ENCODE results near the gene SCRN1.

SCRN1 gene

GRCh38 chr7:29956487-29956836, 33.1 kb downstream of the SCRN1 start:
- Histone ChIP-seq H2BK12ac (ENCODE audit: low read length) (no peak overlapping the region), H4K91ac (ENCODE audit: low read depth, low read length, poor library complexity) (no peak overlapping the region), H3K4me1 (ENCODE audit: control insufficient read depth in 2 of 2, insufficient read depth in 1 of 2, low read depth in 1 of 2, low read length in 2 of 2) (peaks cover 4% of the 10 kb centered on the region in 2 donors), H3K23ac (ENCODE audit: low read depth, low read length, poor library complexity) (no peak overlapping the region), H3K9ac (ENCODE audit: low read depth, low read length, poor library complexity) (no peak overlapping the region), H2BK15ac (ENCODE audit: low read length) (no peak overlapping the region), H2AK5ac (ENCODE audit: low read depth, low read length) (no peak overlapping the region), H3K79me1 (ENCODE audit: low read depth, low read length) (peaks cover 6% of the 10 kb centered on the region), H3K27ac (replicated peaks; ENCODE audit: low read length) (no peak overlapping the region), H3K4me3 (ENCODE audit: low read length in 2 of 2) (no peak overlapping the region), H2BK120ac (ENCODE audit: low read depth, low read length) (no peak overlapping the region), H3K14ac (ENCODE audit: low read length) (no peak overlapping the region), H3K4ac (ENCODE audit: low read length) (no peak overlapping the region), H2BK5ac (ENCODE audit: low read length) (no peak overlapping the region), H2AFZ (ENCODE audit: low read length) (no peak overlapping the region), H3K27me3 (ENCODE audit: control insufficient read depth in 3 of 3, insufficient read depth in 3 of 3, low read depth in 1 of 3, low read length in 3 of 3) (no peaks in the 10 kb centered on the region), H3K18ac (ENCODE audit: low read length) (no peak overlapping the region), H4K8ac (ENCODE audit: low read depth, low read length) (no peak overlapping the region), H3K9me3 (replicated peaks in 1 of 2; ENCODE audit: control insufficient read depth in 2 of 2, insufficient read depth in 1 of 2, low read depth in 1 of 2, low read length in 2 of 2) (peaks cover 0 to 7% of the 10 kb centered on the region in 2 donors), H3K4me2 (ENCODE audit: insufficient read depth, low read length, poor library complexity, severe bottlenecking) (no peak overlapping the region), H3K36me3 (replicated peaks in 1 of 2; ENCODE audit: control insufficient read depth in 2 of 2, insufficient read depth in 2 of 2, low read length in 2 of 2) (peaks cover 8 to 68% of the 10 kb centered on the region in 2 donors)
- no CpG with 5 or more reads among the region's 3 CpGs for WGBS, 2 donors (ENCODE audit: extremely low coverage in 2 of 2, insufficient read length in 2 of 2, insufficient replicate concordance in 1 of 2)
- no peak for DNase-seq (ENCODE audit: low spot score)

- Histone ChIP-seq H4K91ac (ENCODE audit: low read depth, low read length, poor library complexity) (no peak overlapping the region), H3K23ac (ENCODE audit: low read depth, low read length, poor library complexity) (no peak overlapping the region), H2BK5ac (ENCODE audit: low read length) (no peak overlapping the region), H2BK15ac (ENCODE audit: low read length) (no peak overlapping the region), H3K79me1 (ENCODE audit: low read depth, low read length) (peaks cover 6% of the 10 kb centered on the region), H3K4ac (ENCODE audit: low read length) (no peak overlapping the region), H3K18ac (ENCODE audit: low read length) (no peak overlapping the region), H3K4me3 (ENCODE audit: low read length in 2 of 2) (no peak overlapping the region), H3K27me3 (ENCODE audit: control insufficient read depth in 3 of 3, insufficient read depth in 3 of 3, low read depth in 1 of 3, low read length in 3 of 3) (no peaks in the 10 kb centered on the region), H4K8ac (ENCODE audit: low read depth, low read length) (no peak overlapping the region), H3K36me3 (replicated peaks in 1 of 2; ENCODE audit: control insufficient read depth in 2 of 2, insufficient read depth in 2 of 2, low read length in 2 of 2) (peaks cover 11 to 73% of the 10 kb centered on the region in 2 donors), H2BK12ac (ENCODE audit: low read length) (no peak overlapping the region), H3K27ac (replicated peaks; ENCODE audit: low read length) (no peak overlapping the region), H3K14ac (ENCODE audit: low read length) (no peak overlapping the region), H3K4me2 (ENCODE audit: insufficient read depth, low read length, poor library complexity, severe bottlenecking) (no peak overlapping the region), H3K9ac (ENCODE audit: low read depth, low read length, poor library complexity) (no peak overlapping the region), H2BK120ac (ENCODE audit: low read depth, low read length) (no peak overlapping the region), H3K4me1 (ENCODE audit: control insufficient read depth in 2 of 2, insufficient read depth in 1 of 2, low read depth in 1 of 2, low read length in 2 of 2) (peaks cover 4% of the 10 kb centered on the region in 2 donors), H2AK5ac (ENCODE audit: low read depth, low read length) (no peak overlapping the region), H3K9me3 (replicated peaks in 1 of 2; ENCODE audit: control insufficient read depth in 2 of 2, insufficient read depth in 1 of 2, low read depth in 1 of 2, low read length in 2 of 2) (peaks cover 0 to 7% of the 10 kb centered on the region in 2 donors), H2AFZ (ENCODE audit: low read length) (no peak overlapping the region)
- no peak for DNase-seq (ENCODE audit: low spot score)
- WGBS, 2 donors (ENCODE audit: extremely low coverage in 2 of 2, insufficient read length in 2 of 2, insufficient replicate concordance in 1 of 2) = no CpG with 5 or more reads among the region's 8 CpGs
Observed at GRCh38 chr7:29955799-29956486, 33.7 kb downstream of the SCRN1 start.

GRCh38 chr7:29955075-29955792, 34.4 kb downstream of the SCRN1 start:
- no peak overlapping the region for H4K8ac ChIP-seq (ENCODE audit: low read depth, low read length)
- H3K36me3 ChIP-seq (replicated peaks in 1 of 2; ENCODE audit: control insufficient read depth in 2 of 2, insufficient read depth in 2 of 2, low read length in 2 of 2) = peaks cover 12 to 74% of the 10 kb centered on the region in 2 donors
- no CpG with 5 or more reads among the region's 7 CpGs for WGBS, 2 donors (ENCODE audit: extremely low coverage in 2 of 2, insufficient read length in 2 of 2, insufficient replicate concordance in 1 of 2)
- H2BK12ac ChIP-seq (ENCODE audit: low read length) = no peak overlapping the region
- H3K23ac ChIP-seq (ENCODE audit: low read depth, low read length, poor library complexity) = no peak overlapping the region
- no peak overlapping the region for H2AK5ac ChIP-seq (ENCODE audit: low read depth, low read length)
- H2BK15ac ChIP-seq (ENCODE audit: low read length) = no peak overlapping the region
- H3K9ac ChIP-seq (ENCODE audit: low read depth, low read length, poor library complexity) = no peak overlapping the region
- no peak overlapping the region for H3K4me3 ChIP-seq (ENCODE audit: low read length in 2 of 2)
- H3K4ac ChIP-seq (ENCODE audit: low read length) = no peak overlapping the region
- no peak for DNase-seq (ENCODE audit: low spot score)
- H3K14ac ChIP-seq (ENCODE audit: low read length) = no peak overlapping the region
- H3K4me1 ChIP-seq (ENCODE audit: control insufficient read depth in 2 of 2, insufficient read depth in 1 of 2, low read depth in 1 of 2, low read length in 2 of 2) = peaks cover 4% of the 10 kb centered on the region in 2 donors
- H3K79me1 ChIP-seq (ENCODE audit: low read depth, low read length) = peaks cover 6% of the 10 kb centered on the region
- peaks cover 0 to 3% of the 10 kb centered on the region in 2 donors for H3K9me3 ChIP-seq (replicated peaks in 1 of 2; ENCODE audit: control insufficient read depth in 2 of 2, insufficient read depth in 1 of 2, low read depth in 1 of 2, low read length in 2 of 2)
- H3K27me3 ChIP-seq (ENCODE audit: control insufficient read depth in 3 of 3, insufficient read depth in 3 of 3, low read depth in 1 of 3, low read length in 3 of 3) = no peaks in the 10 kb centered on the region
- no peak overlapping the region for H3K18ac ChIP-seq (ENCODE audit: low read length)
- H2BK5ac ChIP-seq (ENCODE audit: low read length) = no peak overlapping the region
- no peak overlapping the region for H4K91ac ChIP-seq (ENCODE audit: low read depth, low read length, poor library complexity)
- no peak overlapping the region for H3K27ac ChIP-seq (replicated peaks; ENCODE audit: low read length)
- no peak overlapping the region for H2AFZ ChIP-seq (ENCODE audit: low read length)
- H2BK120ac ChIP-seq (ENCODE audit: low read depth, low read length) = no peak overlapping the region
- no peak overlapping the region for H3K4me2 ChIP-seq (ENCODE audit: insufficient read depth, low read length, poor library complexity, severe bottlenecking)

- WGBS, 2 donors (ENCODE audit: extremely low coverage in 2 of 2, insufficient read length in 2 of 2, insufficient replicate concordance in 1 of 2) = no CpG with 5 or more reads among the region's 4 CpGs
- Histone ChIP-seq H2AFZ (ENCODE audit: low read length) (no peak overlapping the region), H3K36me3 (replicated peaks in 1 of 2; ENCODE audit: control insufficient read depth in 2 of 2, insufficient read depth in 2 of 2, low read length in 2 of 2) (peaks cover 15 to 77% of the 10 kb centered on the region in 2 donors), H3K4me1 (ENCODE audit: control insufficient read depth in 2 of 2, insufficient read depth in 1 of 2, low read depth in 1 of 2, low read length in 2 of 2) (peaks cover 4% of the 10 kb centered on the region in 2 donors), H3K9me3 (replicated peaks in 1 of 2; ENCODE audit: control insufficient read depth in 2 of 2, insufficient read depth in 1 of 2, low read depth in 1 of 2, low read length in 2 of 2) (no peaks in the 10 kb centered on the region), H2BK120ac (ENCODE audit: low read depth, low read length) (no peak overlapping the region), H4K8ac (ENCODE audit: low read depth, low read length) (no peak overlapping the region), H2BK15ac (ENCODE audit: low read length) (no peak overlapping the region), H3K23ac (ENCODE audit: low read depth, low read length, poor library complexity) (no peak overlapping the region), H3K18ac (ENCODE audit: low read length) (no peak overlapping the region), H3K14ac (ENCODE audit: low read length) (no peak overlapping the region), H3K27me3 (ENCODE audit: control insufficient read depth in 3 of 3, insufficient read depth in 3 of 3, low read depth in 1 of 3, low read length in 3 of 3) (no peaks in the 10 kb centered on the region), H2BK5ac (ENCODE audit: low read length) (no peak overlapping the region), H4K91ac (ENCODE audit: low read depth, low read length, poor library complexity) (no peak overlapping the region), H3K4ac (ENCODE audit: low read length) (no peak overlapping the region), H2AK5ac (ENCODE audit: low read depth, low read length) (no peak overlapping the region), H2BK12ac (ENCODE audit: low read length) (no peak overlapping the region), H3K4me3 (ENCODE audit: low read length in 2 of 2) (no peak overlapping the region), H3K9ac (ENCODE audit: low read depth, low read length, poor library complexity) (no peak overlapping the region), H3K4me2 (ENCODE audit: insufficient read depth, low read length, poor library complexity, severe bottlenecking) (no peak overlapping the region), H3K27ac (replicated peaks; ENCODE audit: low read length) (no peak overlapping the region), H3K79me1 (ENCODE audit: low read depth, low read length) (peaks cover 6% of the 10 kb centered on the region)
- no peak for DNase-seq (ENCODE audit: low spot score)
Observed at GRCh38 chr7:29953726-29954347, 35.8 kb downstream of the SCRN1 start.

Measured in neuronal stem cell (in vitro differentiated cells).